Measurements from ENCODE around the gene FOXC1. TPM values are rescaled to one million over a fixed set of nuclear protein-coding genes. Genes with fewer than 3 reads are reported as not detected.

Gene FOXC1
- total RNA-seq (2013; cell fraction: nucleolus; rRNA removed) = not detected in 2 replicates
- total RNA-seq (2014; rRNA removed) = 0.38 and 0.51 TPM in 2 replicates
- 0.37 and 0.45 TPM in 2 replicates for total RNA-seq (2014; rRNA removed; fragmentation: Illumina TruSeq; extraction: Trizol)
- 1.5 and 1.7 TPM in 2 replicates for total RNA-seq (2021)
- polyA plus RNA-seq (2011; ENCODE audit: low read depth) = 0.26 TPM
- 0.17 and 0.26 TPM in 2 replicates for polyA plus RNA-seq (2011; rRNA removed)
- 0.07 and 0.17 TPM in 2 replicates for polyA plus RNA-seq (2011; cell fraction: cytosol; rRNA removed)
- polyA plus RNA-seq (2011; cell fraction: nucleus; rRNA removed) = 0.19 and 0.31 TPM in 2 replicates
- 0.24 and 0.38 TPM in 2 replicates for polyA plus RNA-seq (2012)
- 0.81 and 0.97 TPM in 2 replicates for polyA plus RNA-seq (2014; fragmentation: Illumina TruSeq; extraction: Trizol)
- polyA plus RNA-seq (2014; fragmentation: Nextera tagmentation; extraction: Ambion mirVana) = under 1 TPM; 0.13 to 0.26 TPM
- polyA plus RNA-seq (2014; rRNA removed) = 0.60 and 0.94 TPM in 2 replicates
- not detected for polyA plus RNA-seq (2016; fragmentation: Nextera tagmentation; extraction: Ambion mirVana)
- 0.15 TPM in 1 of 2 replicates, not detected in the other for polyA minus RNA-seq (2011; rRNA and poly(A)+ RNA removed)
- polyA minus RNA-seq (2011; cell fraction: cytosol; rRNA and poly(A)+ RNA removed) = 0.53 and 0.83 TPM in 2 replicates
- 0.12 and 0.57 TPM in 2 replicates for polyA minus RNA-seq (2011; cell fraction: nucleus; rRNA and poly(A)+ RNA removed)
- Bru-seq, nascent RNA = percentile 29 among the genes with signal in this experiment
- BruChase-seq, experiment 1, labeled RNA remaining after a 6-hour chase = not detected
- BruChase-seq, experiment 2, labeled RNA remaining after a 2-hour chase = percentile 26 among the genes with signal in this experiment
- long read RNA-seq, experiment 1 = 0 reads
- long read RNA-seq, experiment 2, partial matches to known transcripts = 0 of 1 reads
- long read RNA-seq, experiment 2, other reads (novel, unspliced or antisense) = 0 of 1 reads

- Histone ChIP-seq H3K9ac (ENCODE audit: control insufficient read depth, insufficient read depth, low read length) (no peak within 1 kb of the TSS; the same call in 1 of the 2 replicates), H3K27me3 (replicated peaks in 1 of 2; ENCODE audit: control insufficient read depth in 2 of 2, insufficient read depth in 2 of 2, low read length in 1 of 2) (peaks cover 27 to 36% of the 10 kb centered on the region in 2 experiments), H3K79me2 (ENCODE audit: control insufficient read depth, insufficient read depth, low read length) (no peaks in the 10 kb centered on the region), H4K20me1 (ENCODE audit: control insufficient read depth, insufficient read depth) (0 out of 2 replicates have a peak, but pooled peaks cover 6% of the 10 kb centered on the region), H3K9me3 (replicated peaks; ENCODE audit: control insufficient read depth, insufficient read depth, low read length) (no peaks in the 10 kb centered on the region; the same call in 2 of the 3 replicates), H3K4me2 (ENCODE audit: control insufficient read depth, insufficient read depth) (peak within 1 kb of the TSS; percentile 87), H3K4me1 (ENCODE audit: control insufficient read depth, insufficient read depth, low read length) (peaks cover 10% of the 10 kb centered on the region), H3K36me3 (ENCODE audit: control insufficient read depth in 2 of 2, insufficient read depth in 2 of 2, low read length in 1 of 2) (no peaks in the 10 kb centered on the region), H2AFZ (ENCODE audit: control insufficient read depth, low read depth, low read length) (peak within 1 kb of the TSS; percentile 53), H3K27ac (ENCODE audit: control insufficient read depth, insufficient read depth) (no peak within 1 kb of the TSS), H3K4me3 (peak within 1 kb of the TSS; percentile 72)
- in situ Hi-C loops (cut with MboI) = loop anchor here (5.0 kb wide), 1 partner anchor 582 kb away; no protein-coding TSS in a partner anchor
- no TSS peak for BruUV-seq (replicated peaks)
- ChIA-PET SMC1A (ENCODE audit: uncharacterized antibody, unreplicated experiment) (no interaction called here), POLR2A (no interaction called here), CTCF (no interaction called here), RAD21 (ENCODE audit: unreplicated experiment) (interaction anchor here (1.2 to 1.3 kb wide), 2 partner anchors 494 to 585 kb away, joined by 3 to 4 read pairs; no protein-coding TSS in a partner anchor)
- intact Hi-C loops (cut with micrococcal nuclease; ENCODE audit: unreplicated experiment) = loop anchor here (5.0 to 10.0 kb wide), 2 partner anchors 165 to 187 kb away; no protein-coding TSS in a partner anchor
- DNase-seq (ENCODE audit: low read depth, low spot score) = no peak
- WGBS (ENCODE audit: insufficient coverage, insufficient replicate concordance, low lambda C conversion rate, missing lambda C conversion rate) = under 1% methylated on average over 20 of the region's 115 CpGs
- FAIRE-seq = no peak
- TF ChIP-seq SKIL (IDR thresholded peaks at IDR 0.05; ENCODE audit: low read depth, poor library complexity, severe bottlenecking) (no peak), POLR2A (IDR thresholded peaks at IDR 0.05; ENCODE audit: low read depth, low read length) (peak; percentile 28; the same call in 1 of the 2 replicates)
- peak; percentile 83 for ATAC-seq
Measured at GRCh38 chr6:1609648-1610496, at the start of gene FOXC1. FOXC1 (plus strand) TSS chr6:1609915; CDS start chr6:1610446, 531 bp downstream.

Measured in GM12878 (cell line).